RWPE1 (cell line): ENCODE data around the gene ZNF785.

ENCODE experiments used
- CTCF ChIA-PET: fragments of 350-600 bp; sonication (Branson Sonifier 250); formaldehyde crosslinking; extraction: SDS; loops from one replicate; lab custom pipeline; 2021; lab: Yijun Ruan, JAX
- POLR2A ChIA-PET: fragments of 400-600 bp; formaldehyde crosslinking; extraction: SDS; loops from one replicate; lab custom pipeline; 2020; ENCODE audit warnings: antibody characterized with exemption; ENCODE audit not compliant: low non-redundant PET; lab: Yijun Ruan, JAX
- DNase-seq: peaks from one replicate; pipeline ENCODE4 v3.0.0; 2012; ENCODE audit warnings: low spot score
- H3K27ac ChIP-seq: fragments of 450-650 bp; 2 replicates; pipeline ENCODE4 v1.5.1; 2017
- TF ChIP-seq, protein P1 (sequence below): fragments of 450-650 bp; conservative IDR thresholded peaks from 2 replicates; pipeline ENCODE4 v1.5.1; 2017; ENCODE audit warnings: low read depth, mild to moderate bottlenecking

The ZNF785 gene

DNA sequence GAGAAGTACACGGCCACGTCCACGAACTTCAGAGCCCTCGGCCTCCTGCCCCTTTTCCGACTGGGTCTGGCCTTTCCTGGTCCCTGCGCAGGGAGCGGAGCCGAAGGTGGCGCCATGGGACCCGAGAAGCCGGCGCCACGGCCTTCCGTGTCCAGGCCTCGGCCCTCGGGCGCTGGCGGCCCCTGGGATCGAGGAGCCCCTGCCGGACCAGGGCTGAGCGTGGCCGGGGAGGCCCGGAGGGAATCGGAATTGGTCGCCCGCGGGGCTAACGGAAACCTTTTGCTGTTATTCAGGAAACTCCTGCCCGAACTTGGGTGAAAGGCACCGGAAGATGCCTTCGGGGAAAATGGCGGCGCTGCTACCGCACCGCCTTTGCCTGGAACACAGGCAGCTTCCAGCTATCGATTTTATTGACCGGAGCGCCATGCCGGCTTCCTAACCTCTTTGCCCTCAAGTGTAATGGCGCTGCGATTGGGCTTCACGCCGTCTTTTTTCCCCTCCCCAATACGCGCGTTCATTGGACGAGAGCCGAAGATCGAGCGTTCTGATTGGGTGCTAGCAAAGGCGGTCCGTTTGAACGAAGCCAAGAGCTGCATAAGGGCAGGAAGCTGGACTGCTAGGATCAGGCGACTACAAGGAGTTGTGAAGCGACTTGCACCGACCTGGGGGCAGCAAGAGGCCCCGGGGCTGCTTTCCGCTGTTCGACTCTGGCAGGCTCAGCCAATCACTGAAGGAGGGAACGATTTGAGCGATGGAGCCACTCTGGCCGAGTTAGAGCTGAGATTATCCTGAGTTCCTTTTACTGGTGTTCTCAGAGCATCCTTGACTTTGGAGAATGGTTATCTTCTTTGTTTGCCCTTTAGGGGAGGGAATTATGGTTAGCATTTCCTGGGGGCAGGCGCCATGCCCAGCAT lies 24.7 kb upstream of the ZNF785 start, which contains the start of gene ZNF689:
Gene ZNF689, minus strand, starts transcription at position 464 of the 914 bp plus-strand sequence. Its CDS starts 348 bp downstream, at position 116.
- TF ChIP-seq, protein P1, sequence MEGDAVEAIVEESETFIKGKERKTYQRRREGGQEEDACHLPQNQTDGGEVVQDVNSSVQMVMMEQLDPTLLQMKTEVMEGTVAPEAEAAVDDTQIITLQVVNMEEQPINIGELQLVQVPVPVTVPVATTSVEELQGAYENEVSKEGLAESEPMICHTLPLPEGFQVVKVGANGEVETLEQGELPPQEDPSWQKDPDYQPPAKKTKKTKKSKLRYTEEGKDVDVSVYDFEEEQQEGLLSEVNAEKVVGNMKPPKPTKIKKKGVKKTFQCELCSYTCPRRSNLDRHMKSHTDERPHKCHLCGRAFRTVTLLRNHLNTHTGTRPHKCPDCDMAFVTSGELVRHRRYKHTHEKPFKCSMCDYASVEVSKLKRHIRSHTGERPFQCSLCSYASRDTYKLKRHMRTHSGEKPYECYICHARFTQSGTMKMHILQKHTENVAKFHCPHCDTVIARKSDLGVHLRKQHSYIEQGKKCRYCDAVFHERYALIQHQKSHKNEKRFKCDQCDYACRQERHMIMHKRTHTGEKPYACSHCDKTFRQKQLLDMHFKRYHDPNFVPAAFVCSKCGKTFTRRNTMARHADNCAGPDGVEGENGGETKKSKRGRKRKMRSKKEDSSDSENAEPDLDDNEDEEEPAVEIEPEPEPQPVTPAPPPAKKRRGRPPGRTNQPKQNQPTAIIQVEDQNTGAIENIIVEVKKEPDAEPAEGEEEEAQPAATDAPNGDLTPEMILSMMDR: no peak
- CTCF ChIA-PET: interaction anchor here (0.6 to 1.4 kb wide), 2 partner anchors 21 to 66 kb away, joined by 3 read pairs; no protein-coding TSS in a partner anchor
- POLR2A ChIA-PET: interaction anchor here (0.6 kb wide), 3 partner anchors 29 to 218 kb away, joined by 3 read pairs; no protein-coding TSS in a partner anchor
- peak within 1 kb of the TSS; percentile 84 for H3K27ac ChIP-seq
- DNase-seq: peak; percentile 99

DNA sequence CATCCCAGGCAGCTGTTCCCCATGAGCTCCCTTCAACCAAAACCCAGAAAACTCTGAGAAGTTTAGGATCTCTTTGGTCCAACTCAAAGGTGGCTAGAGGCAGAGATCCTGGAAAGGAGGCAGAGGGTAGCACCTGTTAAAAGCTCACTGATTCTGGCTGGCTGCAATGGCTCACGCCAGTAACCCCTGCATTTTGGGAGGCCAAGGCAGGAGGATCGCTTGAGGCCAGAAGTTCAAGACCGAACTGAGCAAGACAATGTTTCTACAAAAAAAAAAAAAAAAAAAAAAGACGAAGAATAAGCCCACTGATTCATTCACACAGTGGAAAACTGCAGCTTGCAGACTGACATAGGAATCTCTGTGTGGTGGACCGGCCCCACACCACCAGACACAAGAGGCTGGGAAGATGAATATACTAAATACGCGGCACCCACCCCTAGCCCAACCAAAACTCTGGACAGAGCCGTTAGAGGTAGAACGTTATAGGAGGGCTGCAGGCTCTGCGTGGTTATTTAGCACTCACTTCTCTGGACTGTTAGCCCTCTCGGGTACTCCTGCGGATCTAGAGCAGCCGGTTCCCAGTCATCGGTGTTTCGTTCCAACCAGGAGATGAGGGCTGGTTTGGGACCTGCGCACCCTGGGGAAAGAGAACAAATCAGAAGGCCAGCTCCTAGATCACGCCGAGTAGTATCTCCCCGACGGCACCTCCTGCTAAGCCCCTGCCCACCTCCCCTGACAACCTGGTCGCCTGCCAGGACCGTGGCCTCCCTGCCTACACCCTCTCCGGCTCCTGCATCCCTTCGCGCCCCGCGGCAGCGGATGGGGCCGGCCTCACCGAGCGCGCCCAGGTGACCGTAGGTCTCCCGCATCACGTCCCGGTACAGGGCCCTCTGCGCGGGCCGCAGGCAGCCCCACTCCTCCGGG lies 23.8 kb upstream of the ZNF785 start:
- CTCF ChIA-PET: interaction anchor here (0.6 to 1.4 kb wide), 2 partner anchors 20 to 22 kb away, joined by 3 read pairs; no protein-coding TSS in a partner anchor
- POLR2A ChIA-PET: interaction anchor here (0.8 kb wide), 1 partner anchor 25 kb away, joined by 5 read pairs; no protein-coding TSS in a partner anchor
- DNase-seq: peak; percentile 54
- TF ChIP-seq, protein P1: no peak
- peak overlapping the region; percentile 84 for H3K27ac ChIP-seq

DNA sequence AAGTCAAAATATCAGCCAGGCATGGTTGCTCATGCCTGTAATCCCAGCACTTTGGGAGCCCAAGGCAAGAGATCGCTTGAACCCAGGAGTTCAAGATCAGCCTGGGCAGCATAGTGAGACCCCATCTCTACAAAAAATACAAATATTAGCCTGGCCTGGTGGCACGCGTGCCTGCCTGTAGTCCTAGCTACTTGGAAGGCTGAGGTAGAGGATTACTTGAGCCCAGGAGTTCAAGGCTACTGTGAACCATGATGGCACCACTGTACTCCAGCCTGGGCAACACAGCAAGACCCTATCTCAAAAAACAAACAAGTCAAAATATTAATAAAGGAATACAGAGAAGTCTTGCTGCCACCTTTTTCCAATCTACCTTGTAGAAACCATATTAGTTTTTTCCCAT lies 20.5 kb upstream of the ZNF785 start:
- CTCF ChIA-PET: no interaction called here
- H3K27ac ChIP-seq: no peak overlapping the region
- DNase-seq: no peak
- POLR2A ChIA-PET: no interaction called here
- TF ChIP-seq, protein P1: no peak

DNA sequence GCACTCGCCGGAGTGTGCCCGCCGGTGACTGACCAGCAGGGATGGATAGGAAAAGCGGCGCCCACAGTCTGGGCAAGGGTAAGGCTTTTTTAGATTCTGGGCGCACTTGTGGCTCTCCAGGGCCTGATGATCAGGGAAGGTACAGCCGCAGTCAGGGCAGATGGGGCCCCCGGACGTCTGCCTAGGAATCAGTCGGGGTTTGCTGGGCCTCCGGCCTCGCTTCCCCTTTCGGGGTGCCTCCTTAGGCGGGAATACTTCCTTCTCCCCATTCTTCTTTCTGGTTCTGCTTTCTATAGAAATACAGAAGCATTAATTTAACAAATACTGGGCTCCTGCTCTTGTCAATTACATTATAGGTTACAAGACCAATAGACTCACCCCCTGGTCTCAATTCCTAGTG lies 19.7 kb upstream of the ZNF785 start:
- ChIA-PET POLR2A (no interaction called here), CTCF (no interaction called here)
- TF ChIP-seq, protein P1: no peak
- H3K27ac ChIP-seq: no peak overlapping the region
- no peak for DNase-seq

DNA sequence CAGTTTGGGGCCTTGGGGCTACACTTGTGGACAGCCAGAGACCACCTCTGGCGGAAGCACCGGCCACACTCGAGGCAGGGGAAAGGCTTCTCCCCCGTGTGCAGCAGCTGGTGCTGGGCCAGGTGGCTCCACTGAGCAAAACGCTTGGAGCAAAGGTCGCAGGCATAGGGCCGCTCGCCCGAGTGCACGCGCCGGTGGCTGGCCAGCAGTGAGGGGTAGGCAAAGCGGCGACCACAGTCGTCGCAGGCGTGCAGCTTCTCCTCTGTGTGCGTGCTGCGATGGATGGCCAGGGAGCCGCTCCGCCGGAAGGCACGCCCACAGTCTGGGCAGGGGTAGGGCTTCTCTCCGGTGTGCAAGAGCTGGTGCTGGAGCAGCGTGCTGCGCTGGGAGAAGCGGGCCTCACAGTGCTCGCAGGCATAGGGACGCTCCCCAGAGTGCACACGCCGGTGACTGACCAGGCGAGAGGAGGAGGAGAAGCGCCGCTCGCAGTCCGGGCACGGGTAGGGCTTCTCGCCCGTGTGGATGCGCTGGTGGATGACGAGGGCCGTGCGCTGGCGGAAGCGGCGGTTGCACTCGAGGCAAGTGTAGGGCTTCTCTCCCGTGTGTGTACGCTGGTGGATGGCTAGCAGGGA lies 18.9 kb upstream of the ZNF785 start:
- H3K27ac ChIP-seq: no peak overlapping the region
- TF ChIP-seq, protein P1: no peak
- DNase-seq: no peak
- POLR2A ChIA-PET: no interaction called here
- CTCF ChIA-PET: interaction anchor here (0.6 kb wide), 1 partner anchor 47 kb away, joined by 3 read pairs; no protein-coding TSS in a partner anchor
